H1 (cell line): ENCODE data around the gene CPXM2. TPM values are rescaled to one million over a fixed set of nuclear protein-coding genes. Genes with fewer than 3 reads are reported as not detected.

Source experiments
- CTCF ChIA-PET: fragments of 300-600 bp; sonication (Branson Sonifier 250); formaldehyde crosslinking; loops from one replicate; lab custom pipeline; 2021; ENCODE audit not compliant: partially characterized antibody; lab: Charles Lee
- POLR2A ChIA-PET: fragments of 300-600 bp; sonication (Branson Sonifier 250); formaldehyde crosslinking; loops from one replicate; lab custom pipeline; 2021; ENCODE audit warnings: inconsistent platforms; ENCODE audit not compliant: partially characterized antibody; lab: Charles Lee
- DNase-seq, 2 experiments: peaks; one replicate each; pipeline versions ENCODE4 v3.0.0 to v3.0.0-alpha.2; 2010 to 2022; ENCODE audit warnings: low spot score in 2 of 2, low read depth in 1 of 2, mixed read lengths in 1 of 2
- FAIRE-seq: peaks from 2 replicates; lab custom pipeline; 2011; peaks lifted over from hg19 to GRCh38; lab: Jason Lieb, UNC
- H2AFZ ChIP-seq: 2 replicates; pipeline ENCODE4 v1.8.1; 2012; ENCODE audit warnings: low read length, inconsistent platforms
- H2AK5ac ChIP-seq: 2 replicates; pipeline ENCODE4 v1.6.1; 2013; ENCODE audit warnings: low read depth, low read length
- H2BK120ac ChIP-seq: replicated peaks from 2 replicates; pipeline ENCODE3; 2013; ENCODE audit warnings: low read depth, low read length, inconsistent platforms
- H2BK12ac ChIP-seq: 2 replicates; pipeline ENCODE4 v1.6.1; 2013; ENCODE audit warnings: low read depth, low read length
- H2BK15ac ChIP-seq: 2 replicates; pipeline ENCODE4 v1.6.1; 2013; ENCODE audit warnings: low read length
- H2BK20ac ChIP-seq: 2 replicates; pipeline ENCODE4 v1.6.1; 2013; ENCODE audit warnings: low read length
- H2BK5ac ChIP-seq: 2 replicates; pipeline ENCODE4 v1.6.1; 2013; ENCODE audit warnings: low read depth, low read length
- H3K14ac ChIP-seq: 2 replicates; pipeline ENCODE4 v1.6.1; 2013; ENCODE audit warnings: inconsistent platforms; ENCODE audit not compliant: insufficient read length
- H3K18ac ChIP-seq: 2 replicates; pipeline ENCODE4 v1.6.1; 2013; ENCODE audit warnings: low read length; ENCODE audit errors: extremely low read depth
- H3K23ac ChIP-seq: 2 replicates; pipeline ENCODE4 v1.6.1; 2013; ENCODE audit warnings: inconsistent platforms; ENCODE audit not compliant: insufficient read length
- H3K23me2 ChIP-seq: 2 replicates; pipeline ENCODE4 v1.6.1; 2013; ENCODE audit warnings: low read depth, low read length
- H3K27ac ChIP-seq: 2 replicates; pipeline ENCODE4 v1.6.1; 2011; ENCODE audit warnings: low read depth, low read length, inconsistent platforms
- H3K27me3 ChIP-seq, 4 experiments: replicated peaks in 1 of 4; 1 replicate in 1 of 4; 2 replicates in 3 of 4; pipeline versions ENCODE4 v1.6.1 to v1.8.1; 2011 to 2013; ENCODE audit warnings: low read length in 3 of 4, mild to moderate bottlenecking in 3 of 4, inconsistent platforms in 2 of 4, mixed read lengths in 2 of 4, moderate library complexity in 1 of 4; ENCODE audit not compliant: control insufficient read depth in 3 of 4, insufficient read depth in 3 of 4; ENCODE audit errors: extremely low read depth in 1 of 4
- H3K36me3 ChIP-seq, 4 experiments: 2 replicates each; pipeline versions ENCODE4 v1.6.1 to v1.8.1; 2011 to 2013; ENCODE audit warnings: mild to moderate bottlenecking in 4 of 4, low read length in 3 of 4, moderate library complexity in 2 of 4, control low read depth in 1 of 4, inconsistent platforms in 1 of 4; ENCODE audit not compliant: insufficient read depth in 4 of 4, control insufficient read depth in 2 of 4
- H3K4ac ChIP-seq: replicated peaks from 2 replicates; pipeline ENCODE3; 2013; ENCODE audit warnings: low read length, low read depth, mixed read lengths, inconsistent platforms; ENCODE audit not compliant: insufficient read length
- H3K4me1 ChIP-seq, 4 experiments: replicated peaks in 1 of 4; 1 replicate in 1 of 4; 2 replicates in 3 of 4; pipeline versions ENCODE4 v1.6.1 to v1.8.1; 2011 to 2013; ENCODE audit warnings: low read length in 3 of 4, inconsistent platforms in 2 of 4, mixed read lengths in 1 of 4; ENCODE audit not compliant: insufficient read depth in 4 of 4, control insufficient read depth in 3 of 4
- H3K4me2 ChIP-seq, 2 experiments: 2 replicates each; pipeline versions ENCODE4 v1.6.1 to v1.8.1; 2011 to 2013; ENCODE audit warnings: low read depth in 2 of 2, low read length in 2 of 2, control low read depth in 1 of 2, inconsistent platforms in 1 of 2, mild to moderate bottlenecking in 1 of 2; ENCODE audit not compliant: insufficient read depth in 1 of 2
- H3K4me3 ChIP-seq, 4 experiments: fragments of 200-600, 300-600 bp in 1 of 4; sonication (generic), shearing (Covaris generic), sonication (Bioruptor Twin) in 1 of 4; 2 replicates each; pipeline versions ENCODE4 v1.5.1 to v1.8.1; 2011 to 2016; ENCODE audit warnings: low read length in 4 of 4, low read depth in 3 of 4, control low read depth in 2 of 4, inconsistent platforms in 2 of 4, mild to moderate bottlenecking in 2 of 4, mixed read lengths in 1 of 4, moderate library complexity in 1 of 4; ENCODE audit not compliant: insufficient read depth in 2 of 4; ENCODE audit errors: extremely low read depth in 1 of 4
- H3K56ac ChIP-seq: replicated peaks from 2 replicates; pipeline ENCODE3; 2013; ENCODE audit warnings: low read depth, mild to moderate bottlenecking, mixed read lengths, low read length, inconsistent platforms; ENCODE audit not compliant: insufficient read length
- H3K79me1 ChIP-seq: 2 replicates; pipeline ENCODE4 v1.6.1; 2013; ENCODE audit warnings: low read depth, low read length, control low read depth
- H3K79me2 ChIP-seq, 2 experiments: 2 replicates each; pipeline versions ENCODE4 v1.6.1 to v1.8.1; 2012 to 2013; ENCODE audit warnings: low read length in 2 of 2, mild to moderate bottlenecking in 2 of 2, inconsistent platforms in 1 of 2; ENCODE audit not compliant: insufficient read depth in 2 of 2, control insufficient read depth in 1 of 2
- H3K9ac ChIP-seq, 4 experiments: replicated peaks in 1 of 4; 1 replicate in 1 of 4; 2 replicates in 3 of 4; pipeline versions ENCODE4 v1.6.1 to v1.8.1; 2011 to 2013; ENCODE audit warnings: low read depth in 3 of 4, low read length in 3 of 4, control low read depth in 2 of 4, mild to moderate bottlenecking in 2 of 4, moderate library complexity in 2 of 4, inconsistent platforms in 1 of 4; ENCODE audit errors: extremely low read depth in 1 of 4
- H3K9me3 ChIP-seq, 2 experiments: 2 replicates each; pipeline versions ENCODE4 v1.6.1 to v1.8.1; 2012 to 2013; ENCODE audit warnings: mild to moderate bottlenecking in 2 of 2, moderate library complexity in 2 of 2, control low read depth in 1 of 2, inconsistent platforms in 1 of 2, low read depth in 1 of 2, low read length in 1 of 2, mixed read lengths in 1 of 2; ENCODE audit not compliant: insufficient read depth in 2 of 2
- H4K20me1 ChIP-seq, 2 experiments: replicated peaks in 1 of 2; 2 replicates each; pipeline versions ENCODE3 to v1.8.1; 2011 to 2013; ENCODE audit warnings: inconsistent platforms in 2 of 2, low read length in 2 of 2, mild to moderate bottlenecking in 1 of 2; ENCODE audit not compliant: insufficient read depth in 2 of 2, control insufficient read depth in 1 of 2
- H4K5ac ChIP-seq: 2 replicates; pipeline ENCODE4 v1.6.1; 2013; ENCODE audit warnings: low read length, low read depth, mixed read lengths, inconsistent platforms; ENCODE audit not compliant: insufficient read length
- H4K8ac ChIP-seq: 2 replicates; pipeline ENCODE4 v1.8.0; 2013; ENCODE audit warnings: mild to moderate bottlenecking, moderate library complexity, low read length, inconsistent platforms; ENCODE audit not compliant: insufficient read depth; ENCODE audit errors: extremely low read depth
- H4K91ac ChIP-seq: replicated peaks from 2 replicates; pipeline ENCODE3; 2013; ENCODE audit warnings: low read length, mixed read lengths, inconsistent platforms; ENCODE audit not compliant: insufficient read length
- BACH1 ChIP-seq: IDR thresholded peaks from 2 replicates; pipeline ENCODE4 v1.6.1; 2012; ENCODE audit warnings: low read length, improper control_type of control experiment
- BCL11A ChIP-seq, 2 experiments: IDR thresholded peaks; one replicate each; pipeline ENCODE4 v1.6.1; 2011; ENCODE audit warnings: low read depth in 2 of 2, low read length in 2 of 2, mild to moderate bottlenecking in 2 of 2
- E2F6 ChIP-seq: IDR thresholded peaks from 2 replicates; pipeline ENCODE4 v1.6.1; 2012; ENCODE audit warnings: inconsistent platforms
- EP300 ChIP-seq, 2 experiments: IDR thresholded peaks; 1 replicate in 1 of 2; 2 replicates in 1 of 2; pipeline ENCODE4 v1.6.1; 2011 to 2012; ENCODE audit warnings: low read depth in 2 of 2, low read length in 2 of 2, mild to moderate bottlenecking in 2 of 2, borderline replicate concordance in 1 of 2, inconsistent platforms in 1 of 2, moderate library complexity in 1 of 2
- KDM4A ChIP-seq: IDR thresholded peaks from one replicate; pipeline ENCODE4 v1.7.1; 2012; ENCODE audit warnings: low read depth, mild to moderate bottlenecking, moderate library complexity, low read length, inconsistent platforms; ENCODE audit not compliant: severe bottlenecking
- MAX ChIP-seq: IDR thresholded peaks from 2 replicates; pipeline ENCODE4 v1.6.1; 2012; ENCODE audit warnings: inconsistent platforms
- NRF1 ChIP-seq: IDR thresholded peaks from 2 replicates; pipeline ENCODE4 v1.6.1; 2011; ENCODE audit warnings: mild to moderate bottlenecking, low read depth, low read length, improper control_type of control experiment
- WGBS, 2 experiments: shearing (Covaris generic) in 1 of 2; methylation state at CpG; one replicate each; pipeline versions ENCODE4 v1.1.6 to v1.1.7; 2013 to 2015; ENCODE audit warnings: low lambda C conversion rate in 2 of 2, mixed read lengths in 2 of 2, inconsistent platforms in 1 of 2, low coverage in 1 of 2, missing lambda C conversion rate in 1 of 2; ENCODE audit not compliant: insufficient replicate concordance in 2 of 2, insufficient coverage in 1 of 2, insufficient read length in 1 of 2; ENCODE audit errors: extremely low coverage in 1 of 2, missing lambda C conversion rate in 1 of 2; 5-methylcytosine and 5-hydroxymethylcytosine counted together
- polyA plus RNA-seq, 7 experiments: library from polyadenylated mRNA; depleted of rRNA in 3 of 7; stranded (reverse) in 5 of 7; unstranded in 2 of 7; fragments of >200 nt in 5 of 7; fragments of 200-250 nt in 2 of 7; gene quantifications; 1 replicate in 5 of 7; 2 replicates in 1 of 7; 4 replicates in 1 of 7; pipeline versions ENCODE4 v1.2.1 to v1.2.3, GENCODE V29; 2011 to 2013; ENCODE audit warnings: missing spikeins in 2 of 7, mixed read lengths in 2 of 7
- total RNA-seq: library from RNA; stranded (reverse); fragmentation: NEBNext Ultra II Directional; extraction: Animal tissue kit (Norgen Biotek cat#: 25700); gene quantifications from 2 replicates; pipeline ENCODE4 v1.2.1, GENCODE V29; 2021

CPXM2 gene
- total and polyA plus RNA-seq, 2 of the 8 experiments (the other 6 are each of a cell fraction or from before 2014, with no cell fraction given) = 2.4 to 2.9 TPM

GRCh38 chr10:123722351-123722750, 169.3 kb downstream of the CPXM2 start:
- 90% methylated on average over 2 of the region's 2 CpGs; no CpG with 5 or more reads in 1 of the 2 experiments for WGBS, 2 experiments
- H3K79me1 ChIP-seq = no peaks in the 10 kb centered on the region

More at GRCh38 chr10:123722351-123722750, 169.3 kb downstream of the CPXM2 start:
- TF ChIP-seq NRF1 = no peak
- TF ChIP-seq MAX = no peak
- no peak for TF ChIP-seq BCL11A (IDR thresholded peaks at IDR 0.05; ENCODE audit: low read depth in 2 of 2, low read length in 2 of 2)
- TF ChIP-seq KDM4A = no peak
- no peak for TF ChIP-seq BACH1
- no peak for TF ChIP-seq E2F6
- no peak for TF ChIP-seq EP300 (IDR thresholded peaks at IDR 0.05; ENCODE audit: borderline replicate concordance in 1 of 2, low read depth in 2 of 2, low read length in 2 of 2)
- CTCF ChIA-PET = interaction anchor here (0.6 kb wide), 1 partner anchor 174 kb away, joined by 3 read pairs; no protein-coding TSS in a partner anchor
- H4K91ac ChIP-seq = no peak overlapping the region
- H4K8ac ChIP-seq = no peak overlapping the region
- H2BK120ac ChIP-seq = no peak overlapping the region
- H3K27ac ChIP-seq = no peak overlapping the region
- H2AFZ ChIP-seq = no peak overlapping the region
- H3K9me3 ChIP-seq = no peaks in the 10 kb centered on the region
- H4K5ac ChIP-seq = no peak overlapping the region
- H3K4me3 ChIP-seq = no peak overlapping the region
- H3K9ac ChIP-seq = no peak overlapping the region
- FAIRE-seq (no peak), DNase-seq (no peak)
- H3K4ac ChIP-seq = no peak overlapping the region
- POLR2A ChIA-PET = interaction anchor here (0.6 kb wide), 1 partner anchor 1423 kb away, joined by 4 read pairs; no protein-coding TSS in a partner anchor
- H3K23me2 ChIP-seq = no peaks in the 10 kb centered on the region
- H3K27me3 ChIP-seq = no peaks in the 10 kb centered on the region; a peak in 2 of 7 replicates
- no peak overlapping the region for H2BK15ac ChIP-seq
- H3K4me2 ChIP-seq = no peak overlapping the region
- H4K20me1 ChIP-seq = no peaks in the 10 kb centered on the region
- H2BK5ac ChIP-seq = no peak overlapping the region
- no peak overlapping the region for H2AK5ac ChIP-seq
- no peak overlapping the region for H3K18ac ChIP-seq
- H3K79me2 ChIP-seq = no peaks in the 10 kb centered on the region
- H3K36me3 ChIP-seq = no peaks in the 10 kb centered on the region; a peak in 1 of 8 replicates
- H3K4me1 ChIP-seq = no peaks in the 10 kb centered on the region
- no peak overlapping the region for H2BK20ac ChIP-seq
- no peak overlapping the region for H3K23ac ChIP-seq
- H3K14ac ChIP-seq = no peak overlapping the region
- no peak overlapping the region for H3K56ac ChIP-seq
- H2BK12ac ChIP-seq = no peak overlapping the region
